GM21447 (cell line): ENCODE measurements around the gene C5.
"Not testable (repeated sequence)": the region's sequence is repeated elsewhere in the genome, so short reads cannot be mapped to it uniquely, and the experiment has no call there.

Experiments
- ATAC-seq: cut with Tn5 transposase; IDR thresholded peaks from one replicate; pipeline ENCODE4 v1.9.1; 2021; ENCODE audit not compliant: unreplicated experiment

Gene C5

GRCh38 chr9:121050128-121050988 lies at the start of gene C5:
TSS of gene C5 (minus strand) at chr9:121050275. CDS start at chr9:121050246, 29 bp downstream.
- no peak for ATAC-seq

- no peak for ATAC-seq
These were observed 48.6 kb upstream of the C5 start for GRCh38 chr9:121098567-121099198.

GRCh38 chr9:121095057-121095456 lies 45.0 kb upstream of the C5 start:
- no peak for ATAC-seq

- ATAC-seq: not testable (repeated sequence)
These were observed 40.7 kb upstream of the C5 start for GRCh38 chr9:121090743-121091142.

- no peak for ATAC-seq
These were observed 38.5 kb upstream of the C5 start for GRCh38 chr9:121088576-121088975.

GRCh38 chr9:121085661-121086060 lies 35.6 kb upstream of the C5 start:
- no peak for ATAC-seq

- ATAC-seq: no peak
These were observed 32.0 kb upstream of the C5 start for GRCh38 chr9:121082075-121082474.

- peak; percentile 14 for ATAC-seq
These were observed 25.4 kb upstream of the C5 start for GRCh38 chr9:121075251-121076036.

GRCh38 chr9:121074370-121075250 lies 24.5 kb upstream of the C5 start, which contains the start of gene CNTRL:
TSS of gene CNTRL (plus strand) at chr9:121074955. CDS start at chr9:121088327, 13,372 bp downstream.
- ATAC-seq: peak; percentile 55

- ATAC-seq: no peak
These were observed 23.0 kb upstream of the C5 start for GRCh38 chr9:121073038-121073437.

- ATAC-seq: peak; percentile 40
These were observed 21.8 kb upstream of the C5 start for GRCh38 chr9:121071756-121072421.

- ATAC-seq: no peak
These were observed 21.3 kb upstream of the C5 start for GRCh38 chr9:121071370-121071755.

- no peak for ATAC-seq
These were observed 19.3 kb upstream of the C5 start for GRCh38 chr9:121069396-121069795.

- ATAC-seq: no peak
These were observed 17.6 kb upstream of the C5 start for GRCh38 chr9:121067640-121068039.

GRCh38 chr9:121066850-121067249 lies 16.8 kb upstream of the C5 start:
- no peak for ATAC-seq

GRCh38 chr9:121059998-121060636 lies 10.0 kb upstream of the C5 start:
- no peak for ATAC-seq

- no peak for ATAC-seq
These were observed 9.4 kb upstream of the C5 start for GRCh38 chr9:121059513-121059912.

GRCh38 chr9:121057821-121058220 lies 7.7 kb upstream of the C5 start:
- ATAC-seq: no peak

GRCh38 chr9:121055642-121056143 lies 5.6 kb upstream of the C5 start:
- ATAC-seq: no peak
